AG09309 (cell line): Measurements from ENCODE around the gene ACTMAP.

ENCODE experiments used
- DNase-seq: peaks from one replicate; pipeline ENCODE4 v3.0.0-alpha.2; 2010; ENCODE audit warnings: low read depth
- H3K4me3 ChIP-seq: 2 replicates; pipeline ENCODE4 v1.5.1; 2011; ENCODE audit warnings: mild to moderate bottlenecking, low read depth, low read length, moderate library complexity; ENCODE audit not compliant: control insufficient read depth
- CTCF ChIP-seq: IDR thresholded peaks from 2 replicates; pipeline ENCODE4 v1.5.1; 2011; ENCODE audit warnings: mild to moderate bottlenecking, low read depth, low read length, inconsistent platforms; ENCODE audit not compliant: insufficient read depth, control insufficient read depth; ENCODE audit errors: missing control alignments

The ACTMAP gene

GRCh38 chr19:40726279-40726678, 24.0 kb downstream of the ACTMAP start:
- no peak for DNase-seq
- no peak overlapping the region for H3K4me3 ChIP-seq
- TF ChIP-seq CTCF, result no peak

GRCh38 chr19:40724855-40725254, 25.4 kb downstream of the ACTMAP start:
- TF ChIP-seq CTCF, result no peak
- H3K4me3 ChIP-seq, result no peak overlapping the region
- no peak for DNase-seq

GRCh38 chr19:40724315-40724714, 26.0 kb downstream of the ACTMAP start:
- H3K4me3 ChIP-seq, result no peak overlapping the region
- no peak for DNase-seq
- TF ChIP-seq CTCF, result no peak

- DNase-seq, result no peak
- TF ChIP-seq CTCF, result no peak
- H3K4me3 ChIP-seq, result no peak overlapping the region
Observed at GRCh38 chr19:40723661-40724254, 26.5 kb downstream of the ACTMAP start.

- H3K4me3 ChIP-seq, result no peak overlapping the region
- TF ChIP-seq CTCF, result no peak
- no peak for DNase-seq
Observed at GRCh38 chr19:40721936-40722661, 28.2 kb downstream of the ACTMAP start.

- no peak for DNase-seq
- TF ChIP-seq CTCF, result no peak
- H3K4me3 ChIP-seq, result no peak overlapping the region
Observed at GRCh38 chr19:40721140-40721486, 29.2 kb downstream of the ACTMAP start.
